T47D (cell line): ENCODE measurements around the gene TRIM38.
A peak's percentile ranks its signal among the peaks of the same experiment; 100 is the strongest.

Experiments used
- DNase-seq, 2 experiments: peaks; one replicate each; pipeline versions ENCODE4 v3.0.0 to v3.0.0-alpha.2; 2011 to 2012; ENCODE audit warnings: low read depth in 1 of 2, low spot score in 1 of 2
- JUND ChIP-seq: IDR thresholded peaks from 2 replicates; pipeline ENCODE4 v1.6.1; 2012; ENCODE audit warnings: low read depth
- in situ Hi-C: cut with HindIII; loops from 2 replicates; pipeline ENCODE4 v1.10.0; 2016; ENCODE audit warnings: low sequenced_read_pairs, low pct_unique_long_range_greater_than_20kb

TRIM38 gene

GRCh38 chr6:26021001-26021349 lies 58.4 kb downstream of the TRIM38 start:
- no peak for TF ChIP-seq JUND
- DNase-seq: no peak
- in situ Hi-C loops: no loop called here

GRCh38 chr6:26021350-26022131 lies 58.9 kb downstream of the TRIM38 start:
- peak; percentile 96 to 99 for DNase-seq
- no peak for TF ChIP-seq JUND
- in situ Hi-C loops: no loop called here

- no peak for TF ChIP-seq JUND
- DNase-seq: peak in 1 of 2 experiments; percentile 80
- in situ Hi-C loops: no loop called here
Measured at GRCh38 chr6:26022132-26022472, 59.5 kb downstream of the TRIM38 start.

GRCh38 chr6:26022737-26023136 lies 60.1 kb downstream of the TRIM38 start:
- in situ Hi-C loops: no loop called here
- DNase-seq: no peak
- no peak for TF ChIP-seq JUND

GRCh38 chr6:26024651-26025046 lies 62.0 kb downstream of the TRIM38 start:
- in situ Hi-C loops: no loop called here
- DNase-seq: no peak
- no peak for TF ChIP-seq JUND

- in situ Hi-C loops: no loop called here
- peak in 1 of 2 experiments; percentile 21 for DNase-seq
- TF ChIP-seq JUND: no peak
Measured at GRCh38 chr6:26025047-26025893, 62.7 kb downstream of the TRIM38 start.

GRCh38 chr6:26025894-26026832 lies 63.6 kb downstream of the TRIM38 start:
- in situ Hi-C loops: no loop called here
- DNase-seq: peak in 1 of 2 experiments; percentile 98
- peak; percentile 42; the same call in 1 of the 2 replicates for TF ChIP-seq JUND

GRCh38 chr6:26026833-26027490 lies 64.4 kb downstream of the TRIM38 start:
- peak; percentile 56; the same call in 1 of the 2 replicates for TF ChIP-seq JUND
- peak in 1 of 2 experiments; percentile 100 for DNase-seq
- in situ Hi-C loops: no loop called here

GRCh38 chr6:26027491-26028211 lies 65.0 kb downstream of the TRIM38 start:
- no peak for DNase-seq
- in situ Hi-C loops: no loop called here
- no peak for TF ChIP-seq JUND

- in situ Hi-C loops: no loop called here
- TF ChIP-seq JUND: no peak
- no peak for DNase-seq
Measured at GRCh38 chr6:26028212-26028745, 65.7 kb downstream of the TRIM38 start.
